Vagina (tissue), 2 donors: ENCODE measurements around the gene GPX4. TPM values are rescaled to one million over a fixed set of nuclear protein-coding genes. Genes with fewer than 3 reads are reported as not detected.

Experiments
- DNase-seq, 2 donors: peaks; one replicate each; pipeline ENCODE4 v3.0.0-alpha.2; 2017; ENCODE audit errors: extremely low spot score in 2 of 2
- H3K27ac ChIP-seq: fragments of 200-600 bp; sonication (generic); one replicate; pipeline ENCODE4 v1.5.1; 2019
- H3K27me3 ChIP-seq: fragments of 200-600 bp; sonication (generic); one replicate; pipeline ENCODE4 v1.5.1; 2019
- H3K36me3 ChIP-seq, 2 donors: fragments of 200-600 bp; sonication (generic); one replicate each; pipeline ENCODE4 v1.5.1; 2017 to 2019
- H3K4me1 ChIP-seq: fragments of 200-600 bp; sonication (generic); one replicate; pipeline ENCODE4 v1.5.1; 2019
- H3K4me3 ChIP-seq, 2 donors: fragments of 200-600 bp; sonication (generic); 1 replicate in 1 of 2; 2 replicates in 1 of 2; pipeline ENCODE4 v1.5.1; 2016 to 2019
- H3K9me3 ChIP-seq: fragments of 200-600 bp; sonication (generic); one replicate; pipeline ENCODE4 v1.5.1; 2019
- CTCF ChIP-seq, 3 experiments: fragments of 450-650 bp in 2 of 3; fragments of 200-600 bp in 1 of 3; sonication (generic) in 1 of 3; IDR thresholded peaks; one replicate each; pipeline ENCODE4 v1.5.1; 2017 to 2019; ENCODE audit warnings: antibody characterized with exemption in 3 of 3, mild to moderate bottlenecking in 2 of 3, moderate library complexity in 2 of 3
- POLR2A ChIP-seq, 2 donors: fragments of 450-650 bp; IDR thresholded peaks; one replicate each; pipeline ENCODE4 v1.6.1; 2017; ENCODE audit warnings: antibody characterized with exemption in 2 of 2, mild to moderate bottlenecking in 2 of 2, moderate library complexity in 2 of 2
- POLR2AphosphoS5 ChIP-seq, 2 donors: sonication (generic); formaldehyde crosslinking; IDR thresholded peaks; one replicate each; pipeline ENCODE4 v1.9.0; 2017; ENCODE audit warnings: antibody characterized with exemption in 2 of 2, mild to moderate bottlenecking in 2 of 2, low read depth in 1 of 2; ENCODE audit not compliant: insufficient read depth in 1 of 2
- intact Hi-C: fragments of 100-400 bp; cut with DNase I; formaldehyde crosslinking; loops from one replicate; pipeline ENCODE4 v1.15.1; 2023
- total RNA-seq: library from RNA; depleted of rRNA; stranded (reverse); fragments of >200 nt; gene quantifications from one replicate; pipeline ENCODE4 v1.2.3, GENCODE V29; 2016

GPX4 gene
- total RNA-seq, 1 donor from 2014 or later: 524 TPM

GRCh38 chr19:1116726-1117581 is 13.2 kb downstream of the GPX4 start:
- H3K4me3 ChIP-seq: no peak overlapping the region
- intact Hi-C loops: no loop called here
- H3K27ac ChIP-seq: no peak overlapping the region
- H3K4me1 ChIP-seq: peaks cover 20% of the 10 kb centered on the region
- no peaks in the 10 kb centered on the region for H3K27me3 ChIP-seq
- H3K36me3 ChIP-seq: peaks cover 0 to 73% of the 10 kb centered on the region in 2 donors
- DNase-seq: no peak
- H3K9me3 ChIP-seq: no peaks in the 10 kb centered on the region
- TF ChIP-seq POLR2AphosphoS5 (IDR thresholded peaks at IDR 0.05; ENCODE audit: insufficient read depth in 1 of 2, low read depth in 1 of 2): no peak
- no peak for TF ChIP-seq POLR2A (IDR thresholded peaks at IDR 0.05)
- no peak for TF ChIP-seq CTCF (IDR thresholded peaks at IDR 0.05)

- Histone ChIP-seq H3K27me3 (no peaks in the 10 kb centered on the region), H3K36me3 (peaks cover 0 to 80% of the 10 kb centered on the region in 2 donors), H3K4me1 (peaks cover 12% of the 10 kb centered on the region), H3K4me3 (no peak overlapping the region), H3K27ac (no peak overlapping the region), H3K9me3 (no peaks in the 10 kb centered on the region)
- intact Hi-C loops: no loop called here
- DNase-seq: no peak
- TF ChIP-seq POLR2A (IDR thresholded peaks at IDR 0.05) (no peak), CTCF (IDR thresholded peaks at IDR 0.05) (no peak), POLR2AphosphoS5 (IDR thresholded peaks at IDR 0.05; ENCODE audit: insufficient read depth in 1 of 2, low read depth in 1 of 2) (no peak)
Measured at GRCh38 chr19:1117654-1118053, 13.9 kb downstream of the GPX4 start.

- H3K4me1 ChIP-seq: peaks cover under 1% of the 10 kb centered on the region
- H3K36me3 ChIP-seq: peaks cover 0 to 92% of the 10 kb centered on the region in 2 donors
- H3K4me3 ChIP-seq: no peak overlapping the region
- DNase-seq: no peak
- no peaks in the 10 kb centered on the region for H3K9me3 ChIP-seq
- TF ChIP-seq POLR2A (IDR thresholded peaks at IDR 0.05): no peak
- TF ChIP-seq POLR2AphosphoS5 (IDR thresholded peaks at IDR 0.05; ENCODE audit: insufficient read depth in 1 of 2, low read depth in 1 of 2): no peak
- no peak for TF ChIP-seq CTCF (IDR thresholded peaks at IDR 0.05)
- no peaks in the 10 kb centered on the region for H3K27me3 ChIP-seq
- no peak overlapping the region for H3K27ac ChIP-seq
- intact Hi-C loops: no loop called here
Measured at GRCh38 chr19:1118999-1119398, 15.2 kb downstream of the GPX4 start.

- Histone ChIP-seq H3K36me3 (peaks cover 0 to 94% of the 10 kb centered on the region in 2 donors), H3K9me3 (no peaks in the 10 kb centered on the region), H3K27me3 (no peaks in the 10 kb centered on the region), H3K4me3 (no peak overlapping the region), H3K4me1 (no peaks in the 10 kb centered on the region), H3K27ac (no peak overlapping the region)
- intact Hi-C loops: no loop called here
- TF ChIP-seq POLR2AphosphoS5 (IDR thresholded peaks at IDR 0.05; ENCODE audit: insufficient read depth in 1 of 2, low read depth in 1 of 2) (peak in 1 of 2 donors; percentile 23), POLR2A (IDR thresholded peaks at IDR 0.05) (no peak)
- no peak for DNase-seq
Measured at GRCh38 chr19:1119475-1120217, 15.9 kb downstream of the GPX4 start.

GRCh38 chr19:1121395-1121794 is 17.6 kb downstream of the GPX4 start:
- H3K4me3 ChIP-seq: no peak overlapping the region
- no peaks in the 10 kb centered on the region for H3K9me3 ChIP-seq
- H3K4me1 ChIP-seq: no peaks in the 10 kb centered on the region
- intact Hi-C loops: no loop called here
- DNase-seq: no peak
- H3K27ac ChIP-seq: no peak overlapping the region
- H3K36me3 ChIP-seq: peaks cover 0 to 84% of the 10 kb centered on the region in 2 donors
- no peaks in the 10 kb centered on the region for H3K27me3 ChIP-seq
- TF ChIP-seq POLR2A (IDR thresholded peaks at IDR 0.05): no peak
- no peak for TF ChIP-seq POLR2AphosphoS5 (IDR thresholded peaks at IDR 0.05; ENCODE audit: insufficient read depth in 1 of 2, low read depth in 1 of 2)
- no peak for TF ChIP-seq CTCF (IDR thresholded peaks at IDR 0.05)
